Keratinocyte (primary cell): ENCODE measurements around the gene ADGRV1. TPM values are rescaled to one million over a fixed set of nuclear protein-coding genes. Genes with fewer than 3 reads are reported as not detected.
"Not testable (repeated sequence)": the region's sequence is repeated elsewhere in the genome, so short reads cannot be mapped to it uniquely, and the experiment has no call there.

Experiments used
- DNase-seq: peaks from one replicate; pipeline ENCODE4 v3.0.0-alpha.2; 2011; ENCODE audit warnings: low read depth, missing footprints, low spot score
- FAIRE-seq: peaks from 2 replicates; lab custom pipeline; 2011; peaks lifted over from hg19 to GRCh38; lab: Jason Lieb, UNC
- H2AFZ ChIP-seq: 2 replicates; pipeline ENCODE4 v1.6.0; 2012; ENCODE audit warnings: low read length, control low read depth, inconsistent platforms; ENCODE audit not compliant: control insufficient read depth
- H3K27ac ChIP-seq: 2 replicates; pipeline ENCODE4 v1.5.1; 2011; ENCODE audit warnings: low read length; ENCODE audit not compliant: control insufficient read depth, insufficient read depth
- H3K27me3 ChIP-seq: 3 replicates; pipeline ENCODE4 v1.6.0; 2011; ENCODE audit warnings: low read length; ENCODE audit not compliant: control insufficient read depth, insufficient read depth; ENCODE audit errors: extremely low read depth
- H3K36me3 ChIP-seq, 2 experiments: 2 replicates in 1 of 2; 3 replicates in 1 of 2; pipeline ENCODE4 v1.5.1; 2011; ENCODE audit warnings: low read length in 2 of 2, mild to moderate bottlenecking in 1 of 2; ENCODE audit not compliant: control insufficient read depth in 2 of 2, insufficient read depth in 2 of 2; ENCODE audit errors: extremely low read depth in 1 of 2
- H3K4me1 ChIP-seq: 3 replicates; pipeline ENCODE4 v1.5.1; 2011; ENCODE audit warnings: low read length; ENCODE audit not compliant: control insufficient read depth, insufficient read depth; ENCODE audit errors: extremely low read depth
- H3K4me2 ChIP-seq: 3 replicates; pipeline ENCODE4 v1.6.0; 2011; ENCODE audit warnings: low read depth, low read length; ENCODE audit not compliant: control insufficient read depth, insufficient read depth; ENCODE audit errors: extremely low read depth
- H3K4me3 ChIP-seq, 3 experiments: fragments of 200-600 bp in 1 of 3; sonication (generic) in 1 of 3; 2 replicates in 2 of 3; 3 replicates in 1 of 3; pipeline ENCODE4 v1.5.1; 2011 to 2016; ENCODE audit warnings: low read length in 3 of 3, mild to moderate bottlenecking in 3 of 3, control low read depth in 2 of 3, inconsistent platforms in 1 of 3, low read depth in 1 of 3, mixed read lengths in 1 of 3, mixed run types in 1 of 3, moderate library complexity in 1 of 3; ENCODE audit not compliant: control insufficient read depth in 2 of 3, insufficient read depth in 2 of 3; ENCODE audit errors: extremely low read depth in 1 of 3
- H3K79me2 ChIP-seq: 2 replicates; pipeline ENCODE4 v1.6.0; 2012; ENCODE audit warnings: low read length; ENCODE audit not compliant: control insufficient read depth, insufficient read depth
- H3K9ac ChIP-seq: 3 replicates; pipeline ENCODE4 v1.6.0; 2011; ENCODE audit warnings: low read length; ENCODE audit not compliant: control insufficient read depth, insufficient read depth; ENCODE audit errors: extremely low read depth
- H3K9me1 ChIP-seq: 3 replicates; pipeline ENCODE4 v1.6.0; 2011; ENCODE audit warnings: low read length; ENCODE audit not compliant: control insufficient read depth, insufficient read depth; ENCODE audit errors: extremely low read depth
- H3K9me3 ChIP-seq: 2 replicates; pipeline ENCODE4 v1.5.1; 2012; ENCODE audit warnings: low read depth, low read length; ENCODE audit not compliant: control insufficient read depth
- H4K20me1 ChIP-seq: 3 replicates; pipeline ENCODE4 v1.6.0; 2011; ENCODE audit warnings: low read length; ENCODE audit not compliant: control insufficient read depth, insufficient read depth; ENCODE audit errors: extremely low read depth
- EZH2 ChIP-seq: IDR thresholded peaks from one replicate; pipeline ENCODE4 v1.6.1; 2012; ENCODE audit warnings: inconsistent platforms, mild to moderate bottlenecking, low read length, moderate library complexity
- dilution Hi-C: fragments of 300-500 bp; cut with MboI; formaldehyde crosslinking; loops from one replicate; pipeline ENCODE4 v1.7.0; 2020; ENCODE audit warnings: low sequenced_read_pairs; ENCODE audit not compliant: extremely low pct_ligation_motif_present
- polyA plus RNA-seq, 5 experiments: library from polyadenylated mRNA; depleted of rRNA in 3 of 5; stranded (reverse) in 3 of 5; stranded (forward) in 1 of 5; unstranded in 1 of 5; fragments of >200 nt; gene quantifications; 1 replicate in 1 of 5; 2 replicates in 3 of 5; 3 replicates in 1 of 5; pipeline versions ENCODE4 v1.2.1 to v1.2.3, GENCODE V29; 2011 to 2012; ENCODE audit warnings: missing spikeins in 2 of 5, low read depth in 1 of 5, low replicate concordance in 1 of 5
- TF ChIP-seq, protein P1 (sequence below), 3 experiments: IDR thresholded peaks in 1 of 3; conservative IDR thresholded peaks in 1 of 3; optimal IDR thresholded peaks in 1 of 3; 2 replicates in 2 of 3; 3 replicates in 1 of 3; pipeline versions ENCODE3 to v1.5.1; 2011; ENCODE audit warnings: low read length in 3 of 3, mild to moderate bottlenecking in 3 of 3, moderate library complexity in 2 of 3, control low read depth in 1 of 3, inconsistent platforms in 1 of 3; ENCODE audit not compliant: insufficient read depth in 2 of 3; ENCODE audit errors: extremely low read depth in 1 of 3

The ADGRV1 gene
- polyA plus RNA-seq, 1 donor (not counting 4 experiments of a cell fraction or from before 2014, with no cell fraction given) = 0.05 TPM

DNA sequence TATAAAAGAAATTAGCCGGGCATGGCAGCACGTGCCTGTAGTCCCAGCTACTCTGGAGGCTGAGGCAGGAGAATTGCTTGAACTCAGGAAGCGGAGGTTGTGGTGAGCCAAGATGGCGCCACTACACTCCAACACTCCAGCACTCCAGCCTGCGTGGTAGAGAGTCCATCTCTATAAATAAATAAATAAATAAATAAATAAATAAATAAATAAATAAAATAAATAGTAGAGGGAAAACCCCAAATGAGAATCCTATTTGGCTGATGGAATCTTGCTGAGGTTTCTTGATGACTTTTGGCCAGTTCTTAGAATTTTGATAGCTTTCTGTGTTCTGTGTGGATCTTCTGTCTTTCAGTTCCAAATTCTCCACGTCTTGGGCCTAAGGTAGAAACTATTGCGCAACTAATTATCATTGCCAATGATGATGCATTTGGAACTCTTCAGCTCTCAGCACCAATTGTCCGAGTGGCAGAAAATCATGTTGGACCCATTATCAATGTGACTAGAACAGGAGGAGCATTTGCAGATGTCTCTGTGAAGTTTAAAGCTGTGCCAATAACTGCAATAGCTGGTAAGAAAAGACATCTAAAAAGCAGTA lies 126.9 kb downstream of the ADGRV1 start:
- no peak for DNase-seq
- H2AFZ ChIP-seq = no peak overlapping the region
- FAIRE-seq = no peak
- TF ChIP-seq, protein P1, sequence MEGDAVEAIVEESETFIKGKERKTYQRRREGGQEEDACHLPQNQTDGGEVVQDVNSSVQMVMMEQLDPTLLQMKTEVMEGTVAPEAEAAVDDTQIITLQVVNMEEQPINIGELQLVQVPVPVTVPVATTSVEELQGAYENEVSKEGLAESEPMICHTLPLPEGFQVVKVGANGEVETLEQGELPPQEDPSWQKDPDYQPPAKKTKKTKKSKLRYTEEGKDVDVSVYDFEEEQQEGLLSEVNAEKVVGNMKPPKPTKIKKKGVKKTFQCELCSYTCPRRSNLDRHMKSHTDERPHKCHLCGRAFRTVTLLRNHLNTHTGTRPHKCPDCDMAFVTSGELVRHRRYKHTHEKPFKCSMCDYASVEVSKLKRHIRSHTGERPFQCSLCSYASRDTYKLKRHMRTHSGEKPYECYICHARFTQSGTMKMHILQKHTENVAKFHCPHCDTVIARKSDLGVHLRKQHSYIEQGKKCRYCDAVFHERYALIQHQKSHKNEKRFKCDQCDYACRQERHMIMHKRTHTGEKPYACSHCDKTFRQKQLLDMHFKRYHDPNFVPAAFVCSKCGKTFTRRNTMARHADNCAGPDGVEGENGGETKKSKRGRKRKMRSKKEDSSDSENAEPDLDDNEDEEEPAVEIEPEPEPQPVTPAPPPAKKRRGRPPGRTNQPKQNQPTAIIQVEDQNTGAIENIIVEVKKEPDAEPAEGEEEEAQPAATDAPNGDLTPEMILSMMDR (optimal IDR thresholded peaks at IDR 0.05 in 1 of 3, IDR thresholded peaks at IDR 0.05 in 1 of 3, conservative IDR thresholded peaks at IDR 0.05 in 1 of 3; ENCODE audit: extremely low read depth in 1 of 3, insufficient read depth in 2 of 3, low read length in 3 of 3) = no peak
- no peak for TF ChIP-seq EZH2
- no peak overlapping the region for H3K4me2 ChIP-seq
- no peak overlapping the region for H3K4me3 ChIP-seq
- H3K36me3 ChIP-seq = no peaks in the 10 kb centered on the region
- H3K27ac ChIP-seq = no peak overlapping the region
- no peaks in the 10 kb centered on the region for H3K27me3 ChIP-seq
- H3K9me3 ChIP-seq = no peaks in the 10 kb centered on the region
- no peaks in the 10 kb centered on the region for H3K9me1 ChIP-seq
- dilution Hi-C loops = no loop called here
- H3K9ac ChIP-seq = no peak overlapping the region
- no peaks in the 10 kb centered on the region for H3K4me1 ChIP-seq
- H3K79me2 ChIP-seq = no peaks in the 10 kb centered on the region
- H4K20me1 ChIP-seq = no peaks in the 10 kb centered on the region

DNA sequence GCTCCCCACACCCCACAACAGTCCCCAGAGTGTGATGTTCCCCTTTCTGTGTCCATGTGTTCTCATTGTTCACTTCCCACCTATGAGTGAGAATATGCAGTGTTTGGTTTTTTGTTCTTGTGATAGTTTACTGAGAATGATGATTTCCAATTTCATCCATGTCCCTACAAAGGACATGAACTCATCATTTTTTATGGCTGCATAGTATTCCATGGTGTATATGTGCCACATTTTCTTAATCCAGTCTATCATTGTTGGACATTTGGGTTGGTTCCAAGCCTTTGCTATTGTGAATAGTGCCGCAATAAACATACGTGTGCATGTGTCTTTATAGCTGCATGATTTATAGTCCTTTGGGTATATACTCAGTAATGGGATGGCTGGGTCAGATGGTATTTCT lies 127.8 kb downstream of the ADGRV1 start:
- H2AFZ ChIP-seq, H3K9me1 ChIP-seq, H4K20me1 ChIP-seq, DNase-seq, H3K9ac ChIP-seq, dilution Hi-C loops, H3K4me3 ChIP-seq, FAIRE-seq, H3K27ac ChIP-seq, H3K4me2 ChIP-seq, H3K36me3 ChIP-seq, H3K79me2 ChIP-seq, H3K9me3 ChIP-seq, H3K27me3 ChIP-seq, H3K4me1 ChIP-seq: not testable (repeated sequence)

DNA sequence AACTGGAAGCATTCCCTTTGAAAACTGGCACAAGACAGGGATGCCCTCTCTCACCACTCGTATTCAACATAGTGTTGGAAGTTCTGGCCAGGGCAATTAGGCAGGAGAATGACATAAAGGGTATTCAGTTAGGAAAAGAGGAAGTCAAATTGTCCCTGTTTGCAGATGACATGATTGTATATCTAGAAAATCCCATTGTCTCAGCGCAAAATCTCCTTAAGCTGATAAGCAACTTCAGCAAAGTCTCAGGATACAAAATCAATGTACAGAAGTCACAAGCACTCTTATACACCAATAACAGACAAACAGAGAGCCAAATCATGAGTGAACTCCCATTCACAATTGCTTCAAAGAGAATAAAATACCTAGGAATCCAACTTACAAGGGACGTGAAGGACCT lies 128.9 kb downstream of the ADGRV1 start:
- H4K20me1 ChIP-seq, H2AFZ ChIP-seq, H3K4me3 ChIP-seq, FAIRE-seq, H3K27ac ChIP-seq, H3K4me2 ChIP-seq, H3K36me3 ChIP-seq, H3K9ac ChIP-seq, H3K79me2 ChIP-seq, H3K4me1 ChIP-seq, H3K27me3 ChIP-seq, H3K9me1 ChIP-seq, H3K9me3 ChIP-seq, DNase-seq, dilution Hi-C loops: not testable (repeated sequence)
